ENCODE data around the gene RAB7B. TPM values are rescaled to one million over a fixed set of nuclear protein-coding genes. Genes with fewer than 3 reads are reported as not detected.

The RAB7B gene
- total and polyA plus RNA-seq, 2 donors = 6.4 to 8.6 TPM

GRCh38 chr1:206014601-206015000 lies 11.4 kb upstream of the RAB7B start:
- H3K4me3 ChIP-seq (ENCODE audit: low read length in 2 of 2) = no peak overlapping the region
- H3K36me3 ChIP-seq (ENCODE audit: control insufficient read depth in 2 of 2, insufficient read depth in 2 of 2, low read length in 1 of 2) = no peaks in the 10 kb centered on the region
- no peaks in the 10 kb centered on the region for H3K27me3 ChIP-seq (ENCODE audit: control insufficient read depth in 2 of 2, insufficient read depth in 1 of 2, low read length in 1 of 2)
- peaks cover 19 to 35% of the 10 kb centered on the region in 2 donors for H3K4me1 ChIP-seq (ENCODE audit: control insufficient read depth in 2 of 2, insufficient read depth in 2 of 2, low read length in 2 of 2)
- no peak overlapping the region for H3K27ac ChIP-seq (ENCODE audit: low read depth in 1 of 2, low read length in 1 of 2)
- WGBS = 96% methylated on average over 5 of the region's 5 CpGs
- H3K9me3 ChIP-seq (ENCODE audit: control insufficient read depth in 2 of 2, insufficient read depth in 1 of 2, low read length in 1 of 2) = no peaks in the 10 kb centered on the region
- DNase-seq (ENCODE audit: low read depth in 6 of 9, low spot score in 9 of 9) = no peak

DNA sequence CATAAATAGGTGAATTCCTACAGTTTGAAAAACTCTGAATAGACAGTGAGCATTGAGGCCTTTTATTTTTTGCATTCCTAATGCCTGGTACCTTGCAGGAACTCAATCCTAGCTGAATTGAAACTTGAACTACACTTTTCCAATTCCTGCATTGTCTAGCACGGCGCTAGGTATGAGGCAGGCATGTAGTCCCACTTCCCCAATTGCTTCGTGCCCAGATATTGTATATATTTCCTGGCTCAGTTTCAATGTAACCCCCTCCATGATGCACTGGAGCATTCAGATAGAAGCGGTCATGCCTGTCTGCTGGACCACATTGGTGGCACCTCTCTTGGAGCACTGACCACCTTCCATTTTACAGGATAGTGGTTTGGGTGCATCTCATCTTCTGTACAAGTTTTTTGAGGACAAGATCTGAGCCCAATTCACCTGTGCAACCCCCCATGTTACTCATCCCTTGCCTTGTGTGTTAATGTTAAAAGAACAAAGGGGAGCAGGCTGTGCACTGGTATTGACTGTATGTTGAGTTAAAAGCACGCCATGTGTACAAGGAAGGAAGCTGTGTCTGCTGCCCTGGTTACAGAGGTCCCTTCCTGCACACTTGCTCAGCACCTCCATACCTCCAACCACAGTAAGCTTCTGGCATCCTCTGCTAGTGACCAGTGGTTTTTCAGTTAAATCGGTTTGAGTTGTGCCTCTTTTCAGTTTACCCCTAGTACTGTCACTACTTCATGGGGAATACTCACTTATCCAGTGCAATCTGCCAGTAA lies 10.0 kb upstream of the RAB7B start:
- Histone ChIP-seq H3K4me1 (ENCODE audit: control insufficient read depth in 2 of 2, insufficient read depth in 2 of 2, low read length in 2 of 2) (peaks cover 19 to 35% of the 10 kb centered on the region in 2 donors), H3K27ac (ENCODE audit: low read depth in 1 of 2, low read length in 1 of 2) (peak overlapping the region; percentile 33 to 71), H3K36me3 (ENCODE audit: control insufficient read depth in 2 of 2, insufficient read depth in 2 of 2, low read length in 1 of 2) (no peaks in the 10 kb centered on the region), H3K9me3 (ENCODE audit: control insufficient read depth in 2 of 2, insufficient read depth in 1 of 2, low read length in 1 of 2) (no peaks in the 10 kb centered on the region), H3K4me3 (ENCODE audit: low read length in 2 of 2) (no peak overlapping the region), H3K27me3 (ENCODE audit: control insufficient read depth in 2 of 2, insufficient read depth in 1 of 2, low read length in 1 of 2) (no peaks in the 10 kb centered on the region)
- DNase-seq (ENCODE audit: low read depth in 6 of 9, low spot score in 9 of 9) = peak in 3 of 9 donors; percentile 48 to 79 (median 60)
- WGBS = 65% methylated on average over 6 of the region's 6 CpGs

DNA sequence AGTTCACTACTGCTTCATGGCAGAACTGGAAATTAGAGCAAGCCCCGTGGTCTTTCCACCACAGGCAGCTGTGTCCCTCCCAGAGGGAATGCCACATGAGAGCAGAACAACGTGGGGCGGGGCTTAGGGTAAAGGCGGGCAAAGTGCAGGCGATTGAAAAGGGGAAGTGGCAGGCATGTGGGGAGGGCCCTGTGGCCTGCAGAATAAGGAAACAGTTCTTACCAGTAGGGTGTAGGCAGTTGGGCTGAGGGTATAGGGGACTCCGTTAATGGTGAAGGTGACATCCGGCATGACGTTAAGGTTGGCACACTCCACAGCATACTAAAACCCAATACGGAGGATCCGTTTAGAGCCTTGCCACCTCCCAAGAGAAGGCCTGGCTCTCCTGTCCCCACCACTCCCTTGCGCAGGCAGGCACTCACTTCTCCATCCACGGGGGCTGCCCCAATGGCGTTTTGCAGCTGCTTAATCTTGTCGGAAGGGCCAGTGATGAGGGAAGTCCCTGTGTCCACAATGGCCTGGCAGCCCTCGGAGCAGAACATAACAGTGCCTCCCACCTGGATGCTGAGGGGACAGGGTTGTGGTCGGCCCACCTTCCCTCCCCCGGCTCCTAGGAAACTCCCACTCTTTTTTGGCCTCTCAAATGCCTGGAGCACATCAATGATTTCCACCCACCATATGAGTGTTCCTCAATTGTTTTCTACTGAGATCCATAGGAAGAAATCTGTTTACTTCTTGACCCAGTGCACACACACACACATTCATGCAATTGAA lies 9.1 kb upstream of the RAB7B start:
- Histone ChIP-seq H3K27me3 (ENCODE audit: control insufficient read depth in 2 of 2, insufficient read depth in 1 of 2, low read length in 1 of 2) (no peaks in the 10 kb centered on the region), H3K27ac (ENCODE audit: low read depth in 1 of 2, low read length in 1 of 2) (peak overlapping the region; percentile 71 to 81), H3K4me1 (ENCODE audit: control insufficient read depth in 2 of 2, insufficient read depth in 2 of 2, low read length in 2 of 2) (peaks cover 19 to 35% of the 10 kb centered on the region in 2 donors), H3K36me3 (ENCODE audit: control insufficient read depth in 2 of 2, insufficient read depth in 2 of 2, low read length in 1 of 2) (no peaks in the 10 kb centered on the region), H3K9me3 (ENCODE audit: control insufficient read depth in 2 of 2, insufficient read depth in 1 of 2, low read length in 1 of 2) (no peaks in the 10 kb centered on the region), H3K4me3 (ENCODE audit: low read length in 2 of 2) (no peak overlapping the region)
- DNase-seq (ENCODE audit: low read depth in 6 of 9, low spot score in 9 of 9) = peak in 5 of 9 donors; percentile 58 to 83 (median 62)
- 19% methylated on average over 17 of the region's 17 CpGs for WGBS

GRCh38 chr1:206011057-206011456 lies 7.9 kb upstream of the RAB7B start:
- Histone ChIP-seq H3K9me3 (ENCODE audit: control insufficient read depth in 2 of 2, insufficient read depth in 1 of 2, low read length in 1 of 2) (no peaks in the 10 kb centered on the region), H3K4me3 (ENCODE audit: low read length in 2 of 2) (no peak overlapping the region), H3K27ac (ENCODE audit: low read depth in 1 of 2, low read length in 1 of 2) (no peak overlapping the region), H3K36me3 (ENCODE audit: control insufficient read depth in 2 of 2, insufficient read depth in 2 of 2, low read length in 1 of 2) (no peaks in the 10 kb centered on the region), H3K27me3 (ENCODE audit: control insufficient read depth in 2 of 2, insufficient read depth in 1 of 2, low read length in 1 of 2) (no peaks in the 10 kb centered on the region), H3K4me1 (ENCODE audit: control insufficient read depth in 2 of 2, insufficient read depth in 2 of 2, low read length in 2 of 2) (peaks cover 19 to 36% of the 10 kb centered on the region in 2 donors)
- WGBS = 96% methylated on average over 8 of the region's 8 CpGs
- no peak for DNase-seq (ENCODE audit: low read depth in 6 of 9, low spot score in 9 of 9)

- no peaks in the 10 kb centered on the region for H3K9me3 ChIP-seq (ENCODE audit: control insufficient read depth in 2 of 2, insufficient read depth in 1 of 2, low read length in 1 of 2)
- 96% methylated on average over 5 of the region's 5 CpGs for WGBS
- H3K4me3 ChIP-seq (ENCODE audit: low read length in 2 of 2) = no peak overlapping the region
- no peaks in the 10 kb centered on the region for H3K27me3 ChIP-seq (ENCODE audit: control insufficient read depth in 2 of 2, insufficient read depth in 1 of 2, low read length in 1 of 2)
- H3K4me1 ChIP-seq (ENCODE audit: control insufficient read depth in 2 of 2, insufficient read depth in 2 of 2, low read length in 2 of 2) = peaks cover 19 to 45% of the 10 kb centered on the region in 2 donors
- no peak for DNase-seq (ENCODE audit: low read depth in 6 of 9, low spot score in 9 of 9)
- H3K27ac ChIP-seq (ENCODE audit: low read depth in 1 of 2, low read length in 1 of 2) = no peak overlapping the region
- no peaks in the 10 kb centered on the region for H3K36me3 ChIP-seq (ENCODE audit: control insufficient read depth in 2 of 2, insufficient read depth in 2 of 2, low read length in 1 of 2)
Measured at GRCh38 chr1:206010060-206010459, 6.9 kb upstream of the RAB7B start.

GRCh38 chr1:206006946-206007345 lies 3.8 kb upstream of the RAB7B start:
- Histone ChIP-seq H3K4me1 (ENCODE audit: control insufficient read depth in 2 of 2, insufficient read depth in 2 of 2, low read length in 2 of 2) (peaks cover under 1 to 29% of the 10 kb centered on the region in 2 donors), H3K27ac (ENCODE audit: low read depth in 1 of 2, low read length in 1 of 2) (no peak overlapping the region), H3K9me3 (ENCODE audit: control insufficient read depth in 2 of 2, insufficient read depth in 1 of 2, low read length in 1 of 2) (no peaks in the 10 kb centered on the region), H3K36me3 (ENCODE audit: control insufficient read depth in 2 of 2, insufficient read depth in 2 of 2, low read length in 1 of 2) (no peaks in the 10 kb centered on the region), H3K27me3 (ENCODE audit: control insufficient read depth in 2 of 2, insufficient read depth in 1 of 2, low read length in 1 of 2) (no peaks in the 10 kb centered on the region), H3K4me3 (ENCODE audit: low read length in 2 of 2) (no peak overlapping the region)
- DNase-seq (ENCODE audit: low read depth in 6 of 9, low spot score in 9 of 9) = no peak
- 97% methylated on average over 4 of the region's 4 CpGs for WGBS

- Histone ChIP-seq H3K27me3 (ENCODE audit: control insufficient read depth in 2 of 2, insufficient read depth in 1 of 2, low read length in 1 of 2) (no peaks in the 10 kb centered on the region), H3K9me3 (ENCODE audit: control insufficient read depth in 2 of 2, insufficient read depth in 1 of 2, low read length in 1 of 2) (no peaks in the 10 kb centered on the region), H3K4me1 (ENCODE audit: control insufficient read depth in 2 of 2, insufficient read depth in 2 of 2, low read length in 2 of 2) (peaks cover 0 to 23% of the 10 kb centered on the region in 2 donors), H3K4me3 (ENCODE audit: low read length in 2 of 2) (no peak overlapping the region), H3K27ac (ENCODE audit: low read depth in 1 of 2, low read length in 1 of 2) (no peak overlapping the region), H3K36me3 (ENCODE audit: control insufficient read depth in 2 of 2, insufficient read depth in 2 of 2, low read length in 1 of 2) (no peaks in the 10 kb centered on the region)
- peak in 1 of 9 donors; percentile 28 for DNase-seq (ENCODE audit: low read depth in 6 of 9, low spot score in 9 of 9)
- 61% methylated on average over 8 of the region's 8 CpGs for WGBS
Measured at GRCh38 chr1:206005778-206006180, 2.6 kb upstream of the RAB7B start.

- no peaks in the 10 kb centered on the region for H3K27me3 ChIP-seq (ENCODE audit: control insufficient read depth in 2 of 2, insufficient read depth in 1 of 2, low read length in 1 of 2)
- H3K9me3 ChIP-seq (ENCODE audit: control insufficient read depth in 2 of 2, insufficient read depth in 1 of 2, low read length in 1 of 2) = no peaks in the 10 kb centered on the region
- H3K4me1 ChIP-seq (ENCODE audit: control insufficient read depth in 2 of 2, insufficient read depth in 2 of 2, low read length in 2 of 2) = peaks cover 0 to 23% of the 10 kb centered on the region in 2 donors
- no peaks in the 10 kb centered on the region for H3K36me3 ChIP-seq (ENCODE audit: control insufficient read depth in 2 of 2, insufficient read depth in 2 of 2, low read length in 1 of 2)
- H3K4me3 ChIP-seq (ENCODE audit: low read length in 2 of 2) = no peak overlapping the region
- peak overlapping the region in 1 of 2 donors; percentile 27 for H3K27ac ChIP-seq (ENCODE audit: low read depth in 1 of 2, low read length in 1 of 2)
- no peak for DNase-seq (ENCODE audit: low read depth in 6 of 9, low spot score in 9 of 9)
- WGBS = 97% methylated on average over 7 of the region's 7 CpGs
Measured at GRCh38 chr1:206005234-206005633, 2.0 kb upstream of the RAB7B start.

- Histone ChIP-seq H3K9me3 (ENCODE audit: control insufficient read depth in 2 of 2, insufficient read depth in 1 of 2, low read length in 1 of 2) (no peaks in the 10 kb centered on the region), H3K4me1 (ENCODE audit: control insufficient read depth in 2 of 2, insufficient read depth in 2 of 2, low read length in 2 of 2) (peaks cover 0 to 23% of the 10 kb centered on the region in 2 donors), H3K4me3 (ENCODE audit: low read length in 2 of 2) (no peak overlapping the region), H3K27ac (ENCODE audit: low read depth in 1 of 2, low read length in 1 of 2) (peak overlapping the region in 1 of 2 donors; percentile 27), H3K27me3 (ENCODE audit: control insufficient read depth in 2 of 2, insufficient read depth in 1 of 2, low read length in 1 of 2) (no peaks in the 10 kb centered on the region), H3K36me3 (ENCODE audit: control insufficient read depth in 2 of 2, insufficient read depth in 2 of 2, low read length in 1 of 2) (no peaks in the 10 kb centered on the region)
- DNase-seq (ENCODE audit: low read depth in 6 of 9, low spot score in 9 of 9) = peak in 1 of 9 donors; percentile 33
- 86% methylated on average over 12 of the region's 12 CpGs for WGBS
Measured at GRCh38 chr1:206004826-206005225, 1.6 kb upstream of the RAB7B start.
